Activated CD4-positive, alpha-beta T cell treated with anti-CD3 and anti-CD28 coated beads, Interleukin-2, amount 10 ng/mL, durations not matched to agents 24 days and 14 days (primary cell): ENCODE results near the gene RAB44. TPM values are rescaled to one million over a fixed set of nuclear protein-coding genes. Genes with fewer than 3 reads are reported as not detected.
"Not testable (repeated sequence)": the region's sequence is repeated elsewhere in the genome, so short reads cannot be mapped to it uniquely, and the experiment has no call there.

Experiments
- DNase-seq: peaks from one replicate; pipeline ENCODE4 v3.0.0; 2022
- H3K27ac Mint-ChIP-seq: one replicate; pipeline ENCODE4 v1.8.0; 2022; ENCODE audit warnings: mild to moderate bottlenecking, mixed read lengths
- H3K27me3 Mint-ChIP-seq: one replicate; pipeline ENCODE4 v1.8.0; 2022; ENCODE audit warnings: mixed read lengths
- H3K36me3 Mint-ChIP-seq: one replicate; pipeline ENCODE4 v1.8.0; 2022; ENCODE audit warnings: low read depth, mild to moderate bottlenecking, mixed read lengths
- H3K4me1 Mint-ChIP-seq: one replicate; pipeline ENCODE4 v1.8.0; 2021; ENCODE audit warnings: mixed read lengths
- H3K4me3 Mint-ChIP-seq: one replicate; pipeline ENCODE4 v1.8.0; 2022; ENCODE audit warnings: mild to moderate bottlenecking, moderate library complexity, mixed read lengths
- H3K9me3 Mint-ChIP-seq: one replicate; pipeline ENCODE4 v1.8.0; 2021; ENCODE audit warnings: mixed read lengths
- intact Hi-C: fragments of 100-400 bp; cut with micrococcal nuclease; formaldehyde crosslinking; loops from one replicate; pipeline ENCODE4 v1.15.1; 2023
- total RNA-seq: library from RNA; stranded (reverse); gene quantifications from 2 replicates; pipeline ENCODE4 v1.2.3, GENCODE V29; 2022

Gene RAB44
- total RNA-seq, 1 donor from 2014 or later = not detected

DNA sequence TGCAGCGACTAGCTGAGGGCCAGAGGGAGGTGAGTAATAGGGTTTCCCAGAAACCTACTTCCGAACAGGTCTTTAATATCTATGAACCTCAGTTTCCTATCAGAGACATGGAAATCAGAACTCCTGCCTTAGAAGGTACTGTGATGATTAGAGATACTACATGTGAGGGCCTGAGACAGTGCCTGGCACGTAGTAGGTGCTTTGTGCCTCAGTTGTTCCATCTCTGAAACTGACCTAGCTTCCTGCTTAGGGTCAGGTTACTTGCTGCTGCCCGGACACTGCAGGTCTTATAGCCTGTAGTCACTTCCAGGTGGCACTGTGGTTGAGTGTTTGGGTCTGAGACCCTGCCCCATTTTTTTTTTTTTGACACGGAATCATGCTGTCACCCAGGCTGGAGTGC, 20.9 kb downstream of the RAB44 start:
- H3K4me3 Mint-ChIP-seq = no peak overlapping the region
- intact Hi-C loops = no loop called here
- H3K4me1 Mint-ChIP-seq = no peaks in the 10 kb centered on the region
- no peak overlapping the region for H3K27ac Mint-ChIP-seq
- H3K27me3 Mint-ChIP-seq = no peaks in the 10 kb centered on the region
- no peaks in the 10 kb centered on the region for H3K36me3 Mint-ChIP-seq
- DNase-seq = no peak
- no peaks in the 10 kb centered on the region for H3K9me3 Mint-ChIP-seq

GRCh38 chr6:36719126-36719525, 21.5 kb downstream of the RAB44 start:
- no peaks in the 10 kb centered on the region for H3K4me1 Mint-ChIP-seq
- intact Hi-C loops = no loop called here
- no peaks in the 10 kb centered on the region for H3K36me3 Mint-ChIP-seq
- no peaks in the 10 kb centered on the region for H3K27me3 Mint-ChIP-seq
- DNase-seq = no peak
- no peak overlapping the region for H3K4me3 Mint-ChIP-seq
- no peaks in the 10 kb centered on the region for H3K9me3 Mint-ChIP-seq
- no peak overlapping the region for H3K27ac Mint-ChIP-seq

DNA sequence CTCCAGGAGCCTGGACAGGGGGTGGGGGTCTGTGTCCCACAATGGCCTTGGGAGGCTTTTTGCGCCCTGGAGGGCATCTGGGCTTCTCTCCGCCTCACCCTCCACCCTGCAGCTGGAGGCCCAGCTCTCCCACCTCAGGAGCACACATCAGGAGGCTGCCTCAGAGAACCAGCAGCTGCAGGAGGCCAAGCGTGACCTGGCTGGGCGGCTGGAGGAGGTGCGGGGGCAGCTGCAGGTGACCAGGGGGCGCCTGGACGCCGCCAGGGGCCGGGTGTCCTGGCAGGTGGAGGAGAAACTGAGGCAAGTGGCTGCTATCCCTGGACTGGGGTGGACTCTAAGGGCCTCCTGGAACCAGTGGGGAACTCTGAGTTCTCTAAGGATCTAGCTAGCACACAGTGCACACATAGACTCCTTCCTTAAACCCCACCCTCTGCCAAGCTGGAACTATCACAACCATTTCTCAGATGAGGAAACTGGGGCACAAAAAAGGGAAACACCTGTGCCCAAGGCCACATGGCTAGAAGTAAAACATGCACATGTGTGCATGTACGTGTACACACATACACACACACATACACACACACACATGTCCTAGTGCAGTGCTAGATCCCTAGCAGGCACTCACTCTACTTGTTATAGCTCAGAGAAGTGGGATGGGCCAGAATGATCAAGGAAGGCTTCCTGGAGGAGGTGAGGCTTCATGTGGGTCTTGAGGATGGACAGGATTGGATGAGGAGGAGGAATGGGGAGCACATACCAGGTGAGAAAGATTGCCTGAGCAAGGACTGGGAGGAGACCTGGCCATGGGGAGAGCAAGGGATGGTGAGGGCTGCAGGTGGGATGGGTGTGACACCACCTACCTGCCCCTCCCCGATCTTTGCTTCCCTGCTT, 22.9 kb downstream of the RAB44 start:
- Mint-ChIP-seq H3K27ac (peak overlapping the region; percentile 32), H3K9me3 (no peaks in the 10 kb centered on the region), H3K36me3 (no peaks in the 10 kb centered on the region), H3K4me1 (peaks cover 8% of the 10 kb centered on the region), H3K4me3 (no peak overlapping the region), H3K27me3 (no peaks in the 10 kb centered on the region)
- intact Hi-C loops = loop anchor here (5.0 kb wide), 1 partner anchor 37 kb away; no protein-coding TSS in a partner anchor
- DNase-seq = no peak

DNA sequence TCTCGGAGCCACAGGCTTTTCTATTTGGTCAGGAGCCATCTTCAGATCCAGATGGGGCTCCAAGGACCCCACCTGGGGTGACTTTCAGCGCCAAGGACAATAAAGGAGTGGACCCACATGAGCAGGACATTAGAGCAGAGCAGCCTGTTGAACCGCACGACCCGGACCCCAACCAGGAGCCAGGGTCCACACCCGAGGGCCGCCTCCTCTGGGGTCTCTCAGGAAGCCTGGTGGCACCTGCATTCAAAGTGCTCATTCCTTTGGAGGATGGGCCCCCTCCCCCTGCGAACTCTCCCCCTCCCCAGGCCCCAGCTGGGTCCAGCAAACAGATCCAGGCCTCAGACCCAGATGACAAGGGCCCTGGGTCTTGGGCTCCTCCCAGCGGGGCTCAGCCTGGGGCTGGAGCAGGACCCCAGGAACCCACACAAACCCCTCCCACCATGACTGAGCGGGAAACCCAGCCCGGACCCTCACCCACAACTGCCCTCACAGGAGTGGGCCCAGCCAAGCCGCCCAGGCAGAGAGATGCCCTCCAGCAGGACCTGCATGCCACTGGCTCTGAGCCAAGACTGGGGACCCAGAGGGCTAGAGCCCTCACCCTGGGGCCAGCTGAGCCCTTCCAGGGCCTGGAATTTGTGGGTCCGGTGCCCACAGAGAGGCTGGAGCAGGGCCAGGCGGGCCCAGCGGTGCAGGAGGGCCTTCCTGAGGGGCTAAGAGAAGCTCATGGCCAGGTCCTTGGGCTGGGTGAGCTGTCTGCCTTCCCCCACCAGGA, 23.9 kb downstream of the RAB44 start:
- peaks cover 11% of the 10 kb centered on the region for H3K4me1 Mint-ChIP-seq
- H3K27me3 Mint-ChIP-seq = no peaks in the 10 kb centered on the region
- no peak overlapping the region for H3K4me3 Mint-ChIP-seq
- no peak for DNase-seq
- H3K36me3 Mint-ChIP-seq = no peaks in the 10 kb centered on the region
- no peak overlapping the region for H3K27ac Mint-ChIP-seq
- H3K9me3 Mint-ChIP-seq = no peaks in the 10 kb centered on the region
- intact Hi-C loops = loop anchor here (5.0 kb wide), 1 partner anchor 36 kb away; no protein-coding TSS in a partner anchor

- DNase-seq = no peak
- H3K4me1 Mint-ChIP-seq = peaks cover 18% of the 10 kb centered on the region
- H3K27me3 Mint-ChIP-seq = no peaks in the 10 kb centered on the region
- no peaks in the 10 kb centered on the region for H3K9me3 Mint-ChIP-seq
- H3K36me3 Mint-ChIP-seq = no peaks in the 10 kb centered on the region
- no peak overlapping the region for H3K4me3 Mint-ChIP-seq
- no peak overlapping the region for H3K27ac Mint-ChIP-seq
- intact Hi-C loops = loop anchor here (5.0 kb wide), 1 partner anchor 35 kb away; no protein-coding TSS in a partner anchor
Measured at GRCh38 chr6:36722365-36722764, 24.7 kb downstream of the RAB44 start.

GRCh38 chr6:36722879-36723278, 25.3 kb downstream of the RAB44 start:
- DNase-seq = no peak
- H3K4me1 Mint-ChIP-seq = peaks cover 23% of the 10 kb centered on the region
- intact Hi-C loops = loop anchor here (5.0 kb wide), 1 partner anchor 34 kb away; no protein-coding TSS in a partner anchor
- no peaks in the 10 kb centered on the region for H3K9me3 Mint-ChIP-seq
- H3K36me3 Mint-ChIP-seq = no peaks in the 10 kb centered on the region
- no peak overlapping the region for H3K27ac Mint-ChIP-seq
- H3K27me3 Mint-ChIP-seq = no peaks in the 10 kb centered on the region
- no peak overlapping the region for H3K4me3 Mint-ChIP-seq

DNA sequence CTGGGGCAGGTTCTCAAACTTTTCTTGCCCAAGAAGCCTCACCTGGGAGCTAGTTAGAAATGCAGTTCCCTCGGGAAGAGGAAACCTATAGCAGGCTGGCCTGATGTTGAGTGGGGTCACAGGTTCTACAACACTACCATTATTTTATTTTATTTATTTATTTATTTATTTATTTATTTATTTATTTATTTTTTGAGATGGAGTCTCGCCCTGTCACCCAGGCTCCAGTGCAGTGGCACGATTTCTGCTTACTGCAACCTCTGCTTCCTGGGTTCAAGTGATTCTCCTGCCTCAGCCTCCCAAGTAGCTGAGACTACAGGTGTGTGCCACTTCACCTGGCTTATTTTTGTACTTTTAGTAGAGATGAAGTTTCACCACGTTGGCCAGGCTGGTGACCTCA, 26.4 kb downstream of the RAB44 start:
- H3K4me3 Mint-ChIP-seq, DNase-seq, H3K36me3 Mint-ChIP-seq, H3K9me3 Mint-ChIP-seq, H3K27ac Mint-ChIP-seq, H3K27me3 Mint-ChIP-seq: not testable (repeated sequence)
- peaks cover 31% of the 10 kb centered on the region for H3K4me1 Mint-ChIP-seq
- intact Hi-C loops = loop anchor here (1.0 to 5.0 kb wide), 2 partner anchors 33 to 101 kb away; no protein-coding TSS in a partner anchor

GRCh38 chr6:36724514-36725390, 27.1 kb downstream of the RAB44 start:
- Mint-ChIP-seq H3K4me3 (no peak overlapping the region), H3K27ac (no peak overlapping the region), H3K27me3 (peaks cover 2% of the 10 kb centered on the region), H3K36me3 (no peaks in the 10 kb centered on the region), H3K4me1 (peaks cover 33% of the 10 kb centered on the region), H3K9me3 (no peaks in the 10 kb centered on the region)
- intact Hi-C loops = loop anchor here (1.0 to 5.0 kb wide), 3 partner anchors 33 to 101 kb away; no protein-coding TSS in a partner anchor
- peak; percentile 84 for DNase-seq

- Mint-ChIP-seq H3K4me3 (no peak overlapping the region), H3K27me3 (peaks cover 2% of the 10 kb centered on the region), H3K27ac (no peak overlapping the region), H3K9me3 (no peaks in the 10 kb centered on the region), H3K4me1 (peaks cover 33% of the 10 kb centered on the region), H3K36me3 (no peaks in the 10 kb centered on the region)
- DNase-seq = no peak
- intact Hi-C loops = loop anchor here (5.0 kb wide), 1 partner anchor 43 kb away; no protein-coding TSS in a partner anchor
Measured at GRCh38 chr6:36725581-36725980, 28.0 kb downstream of the RAB44 start.

DNA sequence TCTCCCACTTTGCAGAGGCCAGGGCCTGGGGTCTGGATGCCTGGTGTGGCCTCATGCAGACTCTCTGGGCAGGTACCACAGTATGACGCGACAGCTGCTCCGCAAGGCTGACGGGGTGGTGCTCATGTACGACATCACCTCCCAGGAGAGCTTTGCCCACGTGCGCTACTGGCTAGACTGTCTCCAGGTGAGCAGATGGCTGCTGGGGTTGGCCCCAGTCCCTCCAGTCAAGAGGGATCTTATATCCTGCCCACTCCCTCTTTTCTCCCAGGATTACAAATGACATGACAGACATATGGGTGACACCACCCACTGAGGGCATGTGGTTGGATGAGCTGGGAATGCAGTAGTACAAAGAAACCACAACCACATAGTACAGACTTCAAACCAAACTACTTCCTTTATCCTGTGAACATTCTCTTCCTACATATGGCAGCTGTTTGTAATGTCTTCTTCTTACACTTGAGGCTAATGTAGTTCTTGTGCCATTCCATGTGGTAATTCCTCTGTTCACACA, 29.9 kb downstream of the RAB44 start:
- Mint-ChIP-seq H3K27me3 (peaks cover 2% of the 10 kb centered on the region), H3K4me1 (peaks cover 36% of the 10 kb centered on the region), H3K36me3 (no peaks in the 10 kb centered on the region), H3K4me3 (no peak overlapping the region), H3K9me3 (no peaks in the 10 kb centered on the region), H3K27ac (peak overlapping the region; percentile 49)
- intact Hi-C loops = loop anchor here (5.0 kb wide), 1 partner anchor 45 kb away; no protein-coding TSS in a partner anchor
- peak; percentile 75 for DNase-seq

- Mint-ChIP-seq H3K27ac (peak overlapping the region; percentile 58), H3K9me3 (no peaks in the 10 kb centered on the region), H3K27me3 (peaks cover 2% of the 10 kb centered on the region), H3K36me3 (no peaks in the 10 kb centered on the region), H3K4me1 (peaks cover 38% of the 10 kb centered on the region), H3K4me3 (no peak overlapping the region)
- intact Hi-C loops = loop anchor here (5.0 kb wide), 1 partner anchor 46 kb away; no protein-coding TSS in a partner anchor
- no peak for DNase-seq
Measured at GRCh38 chr6:36728289-36729160, 30.9 kb downstream of the RAB44 start.

DNA sequence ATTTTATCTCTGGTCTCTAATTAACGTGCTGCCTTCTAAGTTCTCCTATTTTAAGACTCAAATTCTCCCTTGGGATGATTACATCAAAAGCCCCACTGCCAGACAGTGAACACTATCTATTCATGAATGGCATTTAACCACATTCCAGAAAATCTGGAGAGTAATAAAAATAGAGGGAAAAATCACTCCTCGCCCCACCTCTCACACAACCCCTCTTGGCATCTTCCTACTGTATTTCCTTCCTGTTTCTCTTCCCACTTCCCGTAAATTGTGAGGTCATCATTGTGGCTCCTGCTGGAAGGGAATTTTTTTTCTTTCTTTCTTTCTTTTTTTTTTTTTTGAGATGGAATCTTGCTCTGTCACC, 31.5 kb downstream of the RAB44 start:
- H3K36me3 Mint-ChIP-seq = no peaks in the 10 kb centered on the region
- no peak overlapping the region for H3K4me3 Mint-ChIP-seq
- intact Hi-C loops = loop anchor here (5.0 kb wide), 1 partner anchor 47 kb away; no protein-coding TSS in a partner anchor
- no peaks in the 10 kb centered on the region for H3K9me3 Mint-ChIP-seq
- no peak for DNase-seq
- H3K27ac Mint-ChIP-seq = no peak overlapping the region
- peaks cover 39% of the 10 kb centered on the region for H3K4me1 Mint-ChIP-seq
- H3K27me3 Mint-ChIP-seq = peaks cover 2% of the 10 kb centered on the region
